Thoracic aorta (tissue), 2 donors: ENCODE results near the gene C2orf78. TPM values are rescaled to one million over a fixed set of nuclear protein-coding genes. Genes with fewer than 3 reads are reported as not detected.

ENCODE experiments used
- ATAC-seq: fragments of 150-250 bp; one replicate; pipeline ENCODE4 v1.8.0; 2017; ENCODE audit warnings: low read depth; ENCODE audit not compliant: insufficient number of reproducible peaks, low FRiP score
- DNase-seq: peaks from one replicate; pipeline ENCODE4 v3.0.0-alpha.2; 2020; ENCODE audit warnings: low spot score
- H3K27ac ChIP-seq, 2 donors: fragments of 200-600 bp; sonication (generic); 1 replicate in 1 of 2; 2 replicates in 1 of 2; pipeline ENCODE4 v1.5.1; 2016; ENCODE audit warnings: mild to moderate bottlenecking in 2 of 2, moderate library complexity in 2 of 2
- H3K27me3 ChIP-seq: fragments of 200-600 bp; sonication (generic); replicated peaks from 2 replicates; pipeline ENCODE4 v1.6.0; 2016; ENCODE audit warnings: mild to moderate bottlenecking; ENCODE audit not compliant: insufficient read depth
- H3K36me3 ChIP-seq: fragments of 200-600 bp; sonication (generic); one replicate; pipeline ENCODE4 v1.5.1; 2016
- H3K4me1 ChIP-seq, 2 donors: fragments of 200-600 bp; sonication (generic); 1 replicate in 1 of 2; 2 replicates in 1 of 2; pipeline versions ENCODE4 v1.5.1 to v1.6.0; 2016; ENCODE audit warnings: low read depth in 2 of 2, mild to moderate bottlenecking in 1 of 2; ENCODE audit not compliant: control insufficient read depth in 1 of 2
- H3K4me3 ChIP-seq: fragments of 200-600 bp; sonication (generic); 2 replicates; pipeline ENCODE4 v1.5.1; 2016; ENCODE audit warnings: mild to moderate bottlenecking
- H3K9me3 ChIP-seq: fragments of 200-600 bp; sonication (generic); 2 replicates; pipeline ENCODE4 v1.5.1; 2016
- CTCF ChIP-seq: fragments of 200-600 bp; sonication (generic); IDR thresholded peaks from one replicate; pipeline ENCODE4 v1.5.1; 2019; ENCODE audit warnings: antibody characterized with exemption
- total RNA-seq, 2 donors: library from RNA; depleted of rRNA; stranded (reverse); fragments of >200 nt; gene quantifications; one replicate each; pipeline versions ENCODE4 v1.1.0 to v1.2.3, GENCODE V29; 2016

The C2orf78 gene
- total RNA-seq, 2 donors from 2014 or later: not detected

GRCh38 chr2:73823416-73823815 lies 39.4 kb downstream of the C2orf78 start:
- DNase-seq: no peak
- H3K4me3 ChIP-seq: no peak overlapping the region
- TF ChIP-seq CTCF: no peak
- no peak overlapping the region for H3K27ac ChIP-seq
- no peaks in the 10 kb centered on the region for H3K27me3 ChIP-seq
- no peaks in the 10 kb centered on the region for H3K9me3 ChIP-seq
- no peaks in the 10 kb centered on the region for H3K36me3 ChIP-seq
- no peak for ATAC-seq
- H3K4me1 ChIP-seq: peaks cover 3 to 11% of the 10 kb centered on the region in 2 donors

- H3K27me3 ChIP-seq: no peaks in the 10 kb centered on the region
- H3K9me3 ChIP-seq: no peaks in the 10 kb centered on the region
- no peak overlapping the region for H3K4me3 ChIP-seq
- no peak for ATAC-seq
- no peak overlapping the region for H3K27ac ChIP-seq
- DNase-seq: no peak
- H3K4me1 ChIP-seq: peaks cover 3 to 12% of the 10 kb centered on the region in 2 donors
- TF ChIP-seq CTCF: peak; percentile 79
- H3K36me3 ChIP-seq: no peaks in the 10 kb centered on the region
Observed at GRCh38 chr2:73823916-73824523, 40.0 kb downstream of the C2orf78 start.

- ATAC-seq: no peak
- Histone ChIP-seq H3K4me3 (no peak overlapping the region), H3K27me3 (no peaks in the 10 kb centered on the region), H3K4me1 (peaks cover 6 to 23% of the 10 kb centered on the region in 2 donors), H3K36me3 (no peaks in the 10 kb centered on the region), H3K9me3 (no peaks in the 10 kb centered on the region), H3K27ac (no peak overlapping the region)
- DNase-seq: no peak
- TF ChIP-seq CTCF: no peak
Observed at GRCh38 chr2:73825408-73825807, 41.4 kb downstream of the C2orf78 start.

- DNase-seq: no peak
- no peak overlapping the region for H3K4me3 ChIP-seq
- peaks cover 6 to 34% of the 10 kb centered on the region in 2 donors for H3K4me1 ChIP-seq
- no peak for TF ChIP-seq CTCF
- H3K9me3 ChIP-seq: no peaks in the 10 kb centered on the region
- ATAC-seq: no peak
- no peak overlapping the region for H3K27ac ChIP-seq
- no peaks in the 10 kb centered on the region for H3K27me3 ChIP-seq
- no peaks in the 10 kb centered on the region for H3K36me3 ChIP-seq
Observed at GRCh38 chr2:73827018-73827417, 43.0 kb downstream of the C2orf78 start.

- H3K27me3 ChIP-seq: no peaks in the 10 kb centered on the region
- H3K4me3 ChIP-seq: peak overlapping the region; percentile 81
- H3K4me1 ChIP-seq: peaks cover 12 to 42% of the 10 kb centered on the region in 2 donors
- peak overlapping the region in 1 of 2 donors; percentile 90 for H3K27ac ChIP-seq
- H3K9me3 ChIP-seq: no peaks in the 10 kb centered on the region
- H3K36me3 ChIP-seq: peaks cover 4% of the 10 kb centered on the region
- ATAC-seq: no peak
- no peak for TF ChIP-seq CTCF
- DNase-seq: no peak
Observed at GRCh38 chr2:73827660-73828388, 43.8 kb downstream of the C2orf78 start.
